HEK293T (cell line): Measurements from ENCODE around the gene CACNA1C.
A peak's percentile ranks its signal among the peaks of the same experiment; 100 is the strongest.

ENCODE experiments used
- CTCF ChIA-PET: fragments of 350-600 bp; formaldehyde crosslinking; extraction: SDS; loops from one replicate; lab custom pipeline; 2021; ENCODE audit warnings: antibody characterized with exemption, inconsistent platforms; lab: Yijun Ruan, JAX
- POLR2A ChIA-PET: fragments of 350-600 bp; formaldehyde crosslinking; extraction: SDS; loops from one replicate; lab custom pipeline; 2020; ENCODE audit warnings: antibody characterized with exemption, inconsistent platforms; lab: Yijun Ruan, JAX
- DNase-seq: peaks from one replicate; pipeline ENCODE4 v3.0.0; 2012; ENCODE audit warnings: mixed read lengths; ENCODE audit errors: extremely low spot score
- ARNT ChIP-seq: fragments of 450-650 bp; IDR thresholded peaks from 2 replicates; pipeline ENCODE4 v1.6.1; 2017; ENCODE audit warnings: mild to moderate bottlenecking
- BHLHE40 ChIP-seq: fragments of 450-650 bp; IDR thresholded peaks from 2 replicates; pipeline ENCODE4 v1.6.1; 2016; ENCODE audit warnings: mild to moderate bottlenecking, moderate library complexity, borderline replicate concordance
- CTBP1 ChIP-seq: fragments of 450-650 bp; IDR thresholded peaks from 2 replicates; pipeline ENCODE4 v1.6.1; 2016; ENCODE audit warnings: borderline replicate concordance
- ELF4 ChIP-seq: fragments of 450-650 bp; IDR thresholded peaks from 2 replicates; pipeline ENCODE4 v1.6.1; 2017; ENCODE audit warnings: antibody characterized with exemption
- FOXA1 ChIP-seq: fragments of 450-650 bp; IDR thresholded peaks from 2 replicates; pipeline ENCODE4 v1.6.1; 2016; ENCODE audit warnings: mild to moderate bottlenecking
- FOXK2 ChIP-seq: fragments of 450-650 bp; IDR thresholded peaks from 2 replicates; pipeline ENCODE4 v1.6.1; 2016; ENCODE audit warnings: mild to moderate bottlenecking
- FOXM1 ChIP-seq: fragments of 450-650 bp; IDR thresholded peaks from 2 replicates; pipeline ENCODE4 v1.6.1; 2017; ENCODE audit warnings: mild to moderate bottlenecking, borderline replicate concordance
- HDGF ChIP-seq: fragments of 450-650 bp; IDR thresholded peaks from 2 replicates; pipeline ENCODE4 v1.6.1; 2017; ENCODE audit warnings: antibody characterized with exemption, borderline replicate concordance
- L3MBTL2 ChIP-seq: fragments of 450-650 bp; conservative IDR thresholded peaks from 2 replicates; pipeline ENCODE4 v1.6.1; 2016; ENCODE audit warnings: mild to moderate bottlenecking
- LEF1 ChIP-seq: fragments of 450-650 bp; IDR thresholded peaks from 2 replicates; pipeline ENCODE4 v1.6.1; 2017; ENCODE audit warnings: mild to moderate bottlenecking, borderline replicate concordance
- NFRKB ChIP-seq: fragments of 450-650 bp; IDR thresholded peaks from 2 replicates; pipeline ENCODE4 v1.6.1; 2016; ENCODE audit warnings: mild to moderate bottlenecking, moderate library complexity
- PKNOX1 ChIP-seq: fragments of 450-650 bp; IDR thresholded peaks from 2 replicates; pipeline ENCODE4 v1.6.1; 2016
- SP1 ChIP-seq: fragments of 450-650 bp; IDR thresholded peaks from 2 replicates; pipeline ENCODE4 v1.6.1; 2017
- SUZ12 ChIP-seq: fragments of 450-650 bp; IDR thresholded peaks from 2 replicates; pipeline ENCODE4 v1.6.1; 2016; ENCODE audit warnings: mild to moderate bottlenecking
- TARDBP ChIP-seq: fragments of 450-650 bp; IDR thresholded peaks from 2 replicates; pipeline ENCODE4 v1.6.1; 2016
- ZNF384 ChIP-seq: fragments of 450-650 bp; IDR thresholded peaks from 2 replicates; pipeline ENCODE4 v1.6.1; 2016

The CACNA1C gene

GRCh38 chr12:2498964-2499500 is 446.2 kb downstream of the CACNA1C start:
- DNase-seq = no peak
- ChIA-PET CTCF (interaction anchor here (0.7 kb wide), 2 partner anchors 442 to 696 kb away, joined by 3 read pairs; no protein-coding TSS in a partner anchor), POLR2A (no interaction called here)
- no peak for TF ChIP-seq TARDBP

- ChIA-PET CTCF (no interaction called here), POLR2A (no interaction called here)
- no peak for DNase-seq
- TF ChIP-seq NFRKB (no peak), FOXA1 (no peak), ELF4 (no peak), BHLHE40 (no peak), FOXM1 (no peak), ZNF384 (no peak), SP1 (no peak), LEF1 (no peak), PKNOX1 (no peak), L3MBTL2 (no peak), FOXK2 (no peak)
These were observed 448.8 kb downstream of the CACNA1C start for GRCh38 chr12:2501464-2502191.

GRCh38 chr12:2503036-2503435 is 450.2 kb downstream of the CACNA1C start:
- DNase-seq = no peak
- CTCF ChIA-PET = no interaction called here
- POLR2A ChIA-PET = no interaction called here
- TF ChIP-seq ELF4 = no peak
- no peak for TF ChIP-seq SP1
- no peak for TF ChIP-seq TARDBP
- TF ChIP-seq FOXM1 = no peak
- TF ChIP-seq ZNF384 = no peak
- TF ChIP-seq SUZ12 = no peak
- TF ChIP-seq HDGF = no peak
- no peak for TF ChIP-seq L3MBTL2

GRCh38 chr12:2503762-2504161 is 451.0 kb downstream of the CACNA1C start:
- TF ChIP-seq L3MBTL2 (no peak), ZNF384 (no peak), ARNT (no peak), FOXA1 (no peak), BHLHE40 (no peak), HDGF (no peak), FOXM1 (no peak), PKNOX1 (no peak), SUZ12 (no peak), NFRKB (no peak), FOXK2 (no peak), TARDBP (no peak)
- ChIA-PET POLR2A (no interaction called here), CTCF (no interaction called here)
- no peak for DNase-seq

- TF ChIP-seq ELF4 (no peak), ZNF384 (no peak), PKNOX1 (no peak), CTBP1 (no peak), NFRKB (no peak), FOXA1 (no peak), BHLHE40 (no peak), FOXM1 (no peak), HDGF (no peak), TARDBP (no peak)
- POLR2A ChIA-PET = no interaction called here
- CTCF ChIA-PET = no interaction called here
- no peak for DNase-seq
These were observed 451.8 kb downstream of the CACNA1C start for GRCh38 chr12:2504577-2504976.

- DNase-seq = peak; percentile 19
- ChIA-PET POLR2A (no interaction called here), CTCF (interaction anchor here (0.5 to 0.6 kb wide), 2 partner anchors 113 to 147 kb away, joined by 3 read pairs; no protein-coding TSS in a partner anchor)
- TF ChIP-seq TARDBP (no peak), ELF4 (no peak), FOXA1 (no peak), SP1 (no peak), ZNF384 (no peak), NFRKB (no peak), ARNT (no peak)
These were observed 455.0 kb downstream of the CACNA1C start for GRCh38 chr12:2507814-2508213.

- TF ChIP-seq TARDBP (no peak), FOXA1 (no peak)
- CTCF ChIA-PET = no interaction called here
- POLR2A ChIA-PET = no interaction called here
- no peak for DNase-seq
These were observed 456.4 kb downstream of the CACNA1C start for GRCh38 chr12:2509137-2509536.
